Caco-2 (cell line): ENCODE results near the gene TMTC2. TPM values are rescaled to one million over a fixed set of nuclear protein-coding genes. Genes with fewer than 3 reads are reported as not detected.

ENCODE experiments used
- BruUV-seq: library from RNA; stranded (reverse); fragments of 400-500 nt; replicated peaks from 2 replicates; lab custom pipeline; 2021; lab: Mats Ljungman, UMichigan
- CTCF ChIA-PET: fragments of 300-600 bp; sonication (Branson Sonifier 250); formaldehyde crosslinking; loops from one replicate; lab custom pipeline; 2022; ENCODE audit warnings: antibody characterized with exemption; lab: Charles Lee
- POLR2A ChIA-PET: fragments of 300-600 bp; sonication (Branson Sonifier 250); formaldehyde crosslinking; loops from one replicate; lab custom pipeline; 2022; ENCODE audit warnings: antibody characterized with exemption; lab: Charles Lee
- DNase-seq, 2 experiments: peaks; one replicate each; pipeline versions ENCODE4 v3.0.0 to v3.0.0-alpha.2; 2020 to 2022
- H3K27me3 ChIP-seq: replicated peaks from 2 replicates; pipeline ENCODE4 v1.6.0; 2011; ENCODE audit warnings: low read length; ENCODE audit not compliant: control insufficient read depth, insufficient read depth
- H3K36me3 ChIP-seq: 2 replicates; pipeline ENCODE4 v1.5.1; 2011; ENCODE audit warnings: low read length; ENCODE audit not compliant: control insufficient read depth, insufficient read depth
- H3K4me1 ChIP-seq: fragments of 250-450 bp; sonication (Bioruptor Pico); 2 replicates; pipeline ENCODE4 v1.5.1; 2020; ENCODE audit warnings: mild to moderate bottlenecking
- H3K4me3 ChIP-seq: 2 replicates; pipeline ENCODE4 v1.5.1; 2011; ENCODE audit warnings: low read depth, mild to moderate bottlenecking, control low read depth, low read length
- H3K9me3 ChIP-seq: fragments of 250-450 bp; sonication (Bioruptor Pico); 2 replicates; pipeline ENCODE4 v1.5.1; 2020; ENCODE audit warnings: mild to moderate bottlenecking, moderate library complexity
- H3K27ac Mint-ChIP-seq: one replicate; pipeline ENCODE4 v1.8.0; 2022; ENCODE audit warnings: mixed read lengths; ENCODE audit not compliant: unreplicated experiment
- H3K27me3 Mint-ChIP-seq: one replicate; pipeline ENCODE4 v1.8.0; 2022; ENCODE audit warnings: mixed read lengths; ENCODE audit not compliant: insufficient read depth, unreplicated experiment
- H3K36me3 Mint-ChIP-seq: one replicate; pipeline ENCODE4 v1.8.0; 2022; ENCODE audit warnings: mild to moderate bottlenecking, mixed read lengths; ENCODE audit not compliant: insufficient read depth, unreplicated experiment
- H3K4me1 Mint-ChIP-seq: one replicate; pipeline ENCODE4 v1.8.0; 2022; ENCODE audit warnings: low read depth, mixed read lengths; ENCODE audit not compliant: unreplicated experiment
- H3K4me3 Mint-ChIP-seq: one replicate; pipeline ENCODE4 v1.8.0; 2022; ENCODE audit warnings: mild to moderate bottlenecking, moderate library complexity, mixed read lengths; ENCODE audit not compliant: unreplicated experiment
- H3K9me3 Mint-ChIP-seq: one replicate; pipeline ENCODE4 v1.8.0; 2022; ENCODE audit warnings: mixed read lengths; ENCODE audit not compliant: unreplicated experiment
- CTCF ChIP-seq, 2 experiments: fragments of 200-600 bp in 1 of 2; IDR thresholded peaks; 1 replicate in 1 of 2; 2 replicates in 1 of 2; pipeline versions ENCODE4 v1.5.1 to v1.8.0; 2011 to 2022; ENCODE audit warnings: antibody characterized with exemption in 1 of 2, control low read depth in 1 of 2, inconsistent platforms in 1 of 2, low read depth in 1 of 2, low read length in 1 of 2, mild to moderate bottlenecking in 1 of 2, moderate library complexity in 1 of 2; ENCODE audit not compliant: insufficient read depth in 1 of 2, severe bottlenecking in 1 of 2, unreplicated experiment in 1 of 2
- intact Hi-C: fragments of 100-400 bp; cut with micrococcal nuclease; formaldehyde crosslinking; loops from one replicate; pipeline ENCODE4 v1.10.0; 2022; ENCODE audit not compliant: unreplicated experiment
- total RNA-seq: library from RNA; stranded (reverse); gene quantifications from 2 replicates; pipeline ENCODE4 v1.2.3, GENCODE V29; 2022

TMTC2 gene
- total RNA-seq, 1 experiment from 2014 or later, result 2.2 TPM

DNA sequence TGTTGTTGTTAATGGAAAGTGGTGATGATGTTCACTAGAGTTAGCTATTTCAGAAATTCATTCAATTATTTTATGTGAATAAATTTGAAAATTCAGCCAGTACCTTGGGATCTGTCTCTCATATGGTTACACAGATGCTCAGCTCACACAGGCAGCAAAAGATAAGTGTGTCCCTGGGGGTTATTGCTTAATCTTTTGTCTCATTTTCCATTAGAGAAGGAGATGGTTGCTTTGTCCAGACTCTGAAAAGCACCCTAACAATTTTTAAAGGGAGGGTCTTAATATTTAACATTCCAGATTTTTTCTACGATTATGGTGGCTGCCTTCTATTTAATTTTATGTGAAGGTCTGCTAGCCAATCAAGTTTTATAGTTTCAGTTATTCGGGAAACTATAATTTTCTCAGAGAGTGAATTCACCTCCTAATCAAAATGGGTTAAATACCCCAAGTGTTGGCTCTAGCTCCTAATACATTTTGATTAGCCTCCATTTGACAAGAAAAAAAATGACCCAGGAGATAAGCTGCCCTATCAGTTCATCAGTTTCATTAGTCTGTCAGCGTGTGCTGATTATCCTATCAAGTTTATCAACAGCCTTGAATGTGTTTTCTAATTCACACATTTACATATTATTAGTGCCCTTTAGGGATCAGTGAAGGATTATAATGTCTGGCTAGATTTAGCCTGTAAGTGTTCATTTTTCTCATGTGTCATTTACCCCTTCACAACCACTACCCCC is 282.1 kb downstream of the TMTC2 start:
- BruUV-seq, result no TSS peak
- POLR2A ChIA-PET, result no interaction called here
- H3K9me3 ChIP-seq, result no peaks in the 10 kb centered on the region
- CTCF ChIA-PET, result no interaction called here
- no peak for DNase-seq
- intact Hi-C loops, result no loop called here
- Mint-ChIP-seq H3K4me3 (no peak overlapping the region), H3K4me1 (no peaks in the 10 kb centered on the region), H3K36me3 (no peaks in the 10 kb centered on the region), H3K27me3 (no peaks in the 10 kb centered on the region), H3K27ac (no peak overlapping the region), H3K9me3 (no peaks in the 10 kb centered on the region)
- H3K4me1 ChIP-seq, result no peaks in the 10 kb centered on the region
- H3K27me3 ChIP-seq, result no peaks in the 10 kb centered on the region
- no peaks in the 10 kb centered on the region for H3K36me3 ChIP-seq
- H3K4me3 ChIP-seq, result no peak overlapping the region
- no peak for TF ChIP-seq CTCF (IDR thresholded peaks at IDR 0.05; ENCODE audit: insufficient read depth in 1 of 2, low read depth in 1 of 2, low read length in 1 of 2, severe bottlenecking in 1 of 2, unreplicated experiment in 1 of 2)

DNA sequence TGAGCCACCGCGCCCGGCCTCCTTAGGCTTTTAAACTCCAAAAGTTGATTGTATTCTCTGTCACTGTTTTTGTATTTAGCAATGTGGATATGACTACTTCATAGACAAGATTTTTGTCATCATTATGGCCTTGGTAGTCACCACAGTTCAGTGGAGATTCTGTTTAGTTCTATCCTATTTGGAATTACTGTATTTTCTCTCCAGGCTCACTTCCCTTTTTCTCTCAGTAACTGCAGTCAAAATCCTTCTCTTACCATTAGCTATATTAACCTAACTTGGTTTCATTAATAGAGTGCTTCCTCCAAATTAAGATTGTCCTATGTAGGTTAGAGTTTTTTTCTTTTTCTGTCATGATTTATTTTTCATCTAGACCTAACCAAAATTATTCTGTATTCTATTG is 283.9 kb downstream of the TMTC2 start:
- BruUV-seq, result no TSS peak
- H3K4me1 Mint-ChIP-seq, result no peaks in the 10 kb centered on the region
- ChIA-PET POLR2A (no interaction called here), CTCF (no interaction called here)
- no peaks in the 10 kb centered on the region for H3K9me3 ChIP-seq
- no peaks in the 10 kb centered on the region for H3K36me3 Mint-ChIP-seq
- no peak overlapping the region for H3K27ac Mint-ChIP-seq
- intact Hi-C loops, result no loop called here
- H3K4me3 Mint-ChIP-seq, result no peak overlapping the region
- no peaks in the 10 kb centered on the region for H3K36me3 ChIP-seq
- H3K4me1 ChIP-seq, result no peaks in the 10 kb centered on the region
- no peaks in the 10 kb centered on the region for H3K27me3 Mint-ChIP-seq
- H3K9me3 Mint-ChIP-seq, result no peaks in the 10 kb centered on the region
- no peaks in the 10 kb centered on the region for H3K27me3 ChIP-seq
- no peak for DNase-seq
- H3K4me3 ChIP-seq, result no peak overlapping the region
- TF ChIP-seq CTCF (IDR thresholded peaks at IDR 0.05; ENCODE audit: insufficient read depth in 1 of 2, low read depth in 1 of 2, low read length in 1 of 2, severe bottlenecking in 1 of 2, unreplicated experiment in 1 of 2), result no peak

- ChIA-PET POLR2A (no interaction called here), CTCF (no interaction called here)
- H3K4me1 Mint-ChIP-seq, result no peaks in the 10 kb centered on the region
- DNase-seq, result no peak
- no peak overlapping the region for H3K4me3 Mint-ChIP-seq
- H3K9me3 ChIP-seq, result no peaks in the 10 kb centered on the region
- no peaks in the 10 kb centered on the region for H3K36me3 ChIP-seq
- intact Hi-C loops, result no loop called here
- H3K9me3 Mint-ChIP-seq, result no peaks in the 10 kb centered on the region
- no peak overlapping the region for H3K27ac Mint-ChIP-seq
- H3K27me3 Mint-ChIP-seq, result no peaks in the 10 kb centered on the region
- no peaks in the 10 kb centered on the region for H3K36me3 Mint-ChIP-seq
- H3K4me3 ChIP-seq, result no peak overlapping the region
- BruUV-seq, result no TSS peak
- H3K4me1 ChIP-seq, result no peaks in the 10 kb centered on the region
- no peak for TF ChIP-seq CTCF (IDR thresholded peaks at IDR 0.05; ENCODE audit: insufficient read depth in 1 of 2, low read depth in 1 of 2, low read length in 1 of 2, severe bottlenecking in 1 of 2, unreplicated experiment in 1 of 2)
- no peaks in the 10 kb centered on the region for H3K27me3 ChIP-seq
Measured at GRCh38 chr12:82971584-82971983, 284.9 kb downstream of the TMTC2 start.
